ENCODE results near the gene DISP2.

Gene DISP2

DNA sequence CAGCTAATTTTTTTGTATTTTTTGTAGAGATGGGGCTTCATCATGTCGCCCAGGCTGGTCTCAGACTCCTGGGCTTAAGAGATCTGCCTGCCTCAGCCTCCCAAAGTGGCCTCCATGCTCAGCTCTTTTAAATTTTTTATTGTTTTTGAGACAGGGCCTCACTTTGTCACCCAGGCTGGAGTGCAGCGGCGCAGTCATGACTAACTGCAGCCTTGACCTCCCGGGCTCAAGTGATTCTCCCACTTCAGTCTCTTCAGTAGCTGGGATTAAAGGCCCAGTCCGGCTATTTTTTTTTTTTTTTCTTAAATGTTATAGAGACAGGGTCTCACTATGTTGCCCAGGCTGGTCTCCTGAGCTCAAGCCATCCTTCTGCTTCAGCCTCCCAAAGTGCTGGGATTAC is 67.7 kb downstream of the DISP2 start:
- DNase-seq, result no peak

DNA sequence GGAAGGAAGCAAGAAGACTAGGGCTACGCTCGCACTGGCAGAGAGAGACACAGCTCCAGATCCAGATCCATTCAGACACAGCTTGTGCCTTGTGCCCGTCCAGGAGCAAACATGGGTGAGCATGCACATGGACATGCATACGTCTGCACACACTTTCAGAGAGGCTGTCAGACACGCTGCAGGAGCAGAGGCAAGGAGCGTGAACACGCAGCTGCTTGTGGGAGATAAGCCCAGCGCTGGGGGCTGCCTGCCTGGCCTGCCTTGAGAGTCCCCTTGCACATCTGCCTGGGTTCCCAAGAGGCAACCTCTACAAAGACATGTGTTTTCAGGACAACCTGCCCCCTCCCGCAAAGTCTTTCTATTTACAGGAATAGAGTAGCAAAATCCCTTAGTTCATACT is 69.2 kb downstream of the DISP2 start:
- peak; percentile 90 for DNase-seq

DNA sequence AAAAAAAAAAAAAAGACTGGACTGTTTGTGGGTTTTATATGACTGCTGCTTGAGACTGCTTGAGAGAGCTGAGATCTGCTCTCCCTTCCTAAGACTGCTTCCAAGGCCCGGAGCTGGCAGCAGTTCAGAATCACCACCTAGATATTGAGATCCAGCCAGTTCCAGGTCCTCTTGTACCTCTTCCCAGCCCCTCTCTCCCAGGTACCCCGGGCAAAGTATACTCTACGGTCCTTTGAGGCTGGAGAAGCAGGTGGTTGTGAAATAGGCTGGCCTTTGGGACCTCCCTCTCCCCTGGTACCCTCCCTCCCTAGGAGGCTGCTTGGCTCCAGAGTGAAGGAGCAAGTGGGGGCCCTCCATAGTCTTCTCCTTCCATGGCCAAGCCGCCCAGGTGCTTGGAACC is 70.2 kb downstream of the DISP2 start:
- no peak for DNase-seq
